B cell (primary cell): ENCODE measurements around the gene FMOD.

ENCODE experiments used
- CTCF ChIP-seq: fragments of 200-600 bp; IDR thresholded peaks from one replicate; pipeline ENCODE4 v1.8.0; 2022; ENCODE audit warnings: antibody characterized with exemption, mild to moderate bottlenecking
- EZH2 ChIP-seq: IDR thresholded peaks from 2 replicates; pipeline ENCODE4 v1.6.1; 2012; ENCODE audit warnings: borderline replicate concordance, low read depth, mild to moderate bottlenecking, moderate library complexity, low read length; ENCODE audit not compliant: insufficient read depth, poor library complexity, severe bottlenecking

- TF ChIP-seq CTCF (no peak), EZH2 (no peak)
Observed at GRCh38 chr1:203318229-203318517, 32.7 kb downstream of the FMOD start.
